Measurements from ENCODE around the gene LYSMD4.

Gene LYSMD4

GRCh38 chr15:99720533-99720932 is 12.7 kb downstream of the LYSMD4 start:
- DNase-seq = peak; percentile 40
- TF ChIP-seq CTCF (IDR thresholded peaks at IDR 0.05; ENCODE audit: borderline replicate concordance, extremely low read depth, low read length, poor library complexity, severe bottlenecking) (no peak), EZH2 (IDR thresholded peaks at IDR 0.05; ENCODE audit: borderline replicate concordance, low read depth, low read length, severe bottlenecking) (no peak)
- H3K4me3 ChIP-seq (ENCODE audit: low read depth in 1 of 2, low read length in 2 of 2) = no peak overlapping the region
- no peaks in the 10 kb centered on the region for H3K79me2 ChIP-seq (ENCODE audit: insufficient read depth, low read length)
- ATAC-seq (ENCODE audit: insufficient read depth, low read depth) = peak; percentile 66
- no peaks in the 10 kb centered on the region for H4K20me1 ChIP-seq (ENCODE audit: insufficient read depth, low read length)
- H3K36me3 ChIP-seq (ENCODE audit: insufficient read depth, low read length) = peaks cover 5% of the 10 kb centered on the region
- peak overlapping the region; percentile 55 for H3K27ac ChIP-seq (ENCODE audit: low read length)
- no peak overlapping the region for H2AFZ ChIP-seq (ENCODE audit: low read depth, low read length)
- peaks cover 24% of the 10 kb centered on the region for H3K4me1 ChIP-seq (ENCODE audit: insufficient read depth, low read length)
- H3K9ac ChIP-seq (ENCODE audit: low read depth, low read length) = no peak overlapping the region
- no peaks in the 10 kb centered on the region for H3K9me3 ChIP-seq (ENCODE audit: insufficient read depth, low read length, severe bottlenecking)
- H3K4me2 ChIP-seq (ENCODE audit: insufficient read depth, low read length) = no peak overlapping the region
- H3K27me3 ChIP-seq (ENCODE audit: insufficient read depth, low read length, poor library complexity) = no peaks in the 10 kb centered on the region

GRCh38 chr15:99719096-99719541 is 14.1 kb downstream of the LYSMD4 start:
- H2AFZ ChIP-seq (ENCODE audit: low read depth, low read length) = no peak overlapping the region
- no peak overlapping the region for H3K4me3 ChIP-seq (ENCODE audit: low read depth in 1 of 2, low read length in 2 of 2)
- H3K79me2 ChIP-seq (ENCODE audit: insufficient read depth, low read length) = no peaks in the 10 kb centered on the region
- no peak overlapping the region for H3K4me2 ChIP-seq (ENCODE audit: insufficient read depth, low read length)
- H3K36me3 ChIP-seq (ENCODE audit: insufficient read depth, low read length) = peaks cover 18% of the 10 kb centered on the region
- ATAC-seq (ENCODE audit: insufficient read depth, low read depth) (no peak), DNase-seq (no peak)
- H3K27me3 ChIP-seq (ENCODE audit: insufficient read depth, low read length, poor library complexity) = no peaks in the 10 kb centered on the region
- H4K20me1 ChIP-seq (ENCODE audit: insufficient read depth, low read length) = no peaks in the 10 kb centered on the region
- H3K27ac ChIP-seq (ENCODE audit: low read length) = 0 out of 2 replicates have a peak overlapping the region, but pooled peaks have one; percentile 16
- TF ChIP-seq EZH2 (IDR thresholded peaks at IDR 0.05; ENCODE audit: borderline replicate concordance, low read depth, low read length, severe bottlenecking) = no peak
- no peak for TF ChIP-seq CTCF (IDR thresholded peaks at IDR 0.05; ENCODE audit: borderline replicate concordance, extremely low read depth, low read length, poor library complexity, severe bottlenecking)
- H3K9me3 ChIP-seq (ENCODE audit: insufficient read depth, low read length, severe bottlenecking) = no peaks in the 10 kb centered on the region
- no peak overlapping the region for H3K9ac ChIP-seq (ENCODE audit: low read depth, low read length)
- H3K4me1 ChIP-seq (ENCODE audit: insufficient read depth, low read length) = peaks cover 24% of the 10 kb centered on the region

GRCh38 chr15:99718421-99718820 is 14.8 kb downstream of the LYSMD4 start:
- Histone ChIP-seq H3K4me2 (ENCODE audit: insufficient read depth, low read length) (no peak overlapping the region), H3K27ac (ENCODE audit: low read length) (no peak overlapping the region), H3K4me1 (ENCODE audit: insufficient read depth, low read length) (peaks cover 24% of the 10 kb centered on the region)

More at GRCh38 chr15:99718421-99718820, 14.8 kb downstream of the LYSMD4 start:
- TF ChIP-seq CTCF (IDR thresholded peaks at IDR 0.05; ENCODE audit: borderline replicate concordance, extremely low read depth, low read length, poor library complexity, severe bottlenecking) (no peak), EZH2 (IDR thresholded peaks at IDR 0.05; ENCODE audit: borderline replicate concordance, low read depth, low read length, severe bottlenecking) (no peak)
- H4K20me1 ChIP-seq (ENCODE audit: insufficient read depth, low read length) = no peaks in the 10 kb centered on the region
- no peak overlapping the region for H3K4me3 ChIP-seq (ENCODE audit: low read depth in 1 of 2, low read length in 2 of 2)
- H3K36me3 ChIP-seq (ENCODE audit: insufficient read depth, low read length) = peaks cover 18% of the 10 kb centered on the region
- H3K9me3 ChIP-seq (ENCODE audit: insufficient read depth, low read length, severe bottlenecking) = no peaks in the 10 kb centered on the region
- ATAC-seq (ENCODE audit: insufficient read depth, low read depth) = no peak
- no peak overlapping the region for H2AFZ ChIP-seq (ENCODE audit: low read depth, low read length)
- H3K9ac ChIP-seq (ENCODE audit: low read depth, low read length) = no peak overlapping the region
- H3K27me3 ChIP-seq (ENCODE audit: insufficient read depth, low read length, poor library complexity) = no peaks in the 10 kb centered on the region
- no peaks in the 10 kb centered on the region for H3K79me2 ChIP-seq (ENCODE audit: insufficient read depth, low read length)
- no peak for DNase-seq
